Stimulated activated naive CD4-positive, alpha-beta T cell (primary cell): ENCODE measurements around the gene SHD.

Experiments used
- DNase-seq, 6 experiments: peaks; one replicate each; lab custom pipeline; 2025; lab: John Stamatoyannopoulos, UW

Gene SHD

GRCh38 chr19:4298810-4299550 is 19.9 kb downstream of the SHD start:
- DNase-seq, result no peak

GRCh38 chr19:4300589-4300988 is 21.5 kb downstream of the SHD start:
- no peak for DNase-seq

GRCh38 chr19:4301590-4302242 is 22.6 kb downstream of the SHD start:
- peak in 1 of 6 experiments; percentile 55 for DNase-seq

- peak in 3 of 6 experiments; percentile 24 to 36 (median 30) for DNase-seq
Observed at GRCh38 chr19:4302243-4302640, 23.2 kb downstream of the SHD start, which contains the start of gene TMIGD2. TMIGD2 (minus strand) TSS chr19:4302389; CDS start chr19:4302385, 4 bp downstream.

- DNase-seq, result no peak
Observed at GRCh38 chr19:4303819-4304537, 24.9 kb downstream of the SHD start.

- peak in 5 of 6 experiments; percentile 45 to 57 (median 50) for DNase-seq
Observed at GRCh38 chr19:4304538-4305256, 25.6 kb downstream of the SHD start, which contains the start of gene FSD1. FSD1 (plus strand) TSS chr19:4304598; CDS start chr19:4304747, 149 bp downstream.

GRCh38 chr19:4305257-4305612 is 26.2 kb downstream of the SHD start:
- DNase-seq, result no peak

GRCh38 chr19:4305659-4306058 is 26.6 kb downstream of the SHD start:
- no peak for DNase-seq

- no peak for DNase-seq
Observed at GRCh38 chr19:4310247-4311121, 31.4 kb downstream of the SHD start.

GRCh38 chr19:4313847-4314490 is 34.9 kb downstream of the SHD start:
- no peak for DNase-seq

- no peak for DNase-seq
Observed at GRCh38 chr19:4316956-4317355, 37.9 kb downstream of the SHD start.

GRCh38 chr19:4318460-4318859 is 39.4 kb downstream of the SHD start:
- DNase-seq, result no peak

- DNase-seq, result no peak
Observed at GRCh38 chr19:4319067-4319718, 40.1 kb downstream of the SHD start.

- no peak for DNase-seq
Observed at GRCh38 chr19:4320419-4320818, 41.4 kb downstream of the SHD start.

GRCh38 chr19:4322942-4323665 is 44.0 kb downstream of the SHD start:
- no peak for DNase-seq

- no peak for DNase-seq
Observed at GRCh38 chr19:4323692-4324091, 44.6 kb downstream of the SHD start.

GRCh38 chr19:4324228-4324627 is 45.2 kb downstream of the SHD start:
- DNase-seq, result no peak

- DNase-seq, result no peak
Observed at GRCh38 chr19:4326215-4326836, 47.3 kb downstream of the SHD start.

- DNase-seq, result peak in 2 of 6 experiments; percentile 10 to 30
Observed at GRCh38 chr19:4326837-4327251, 47.8 kb downstream of the SHD start.
